ENCODE results near the gene GPN1. TPM values are rescaled to one million over a fixed set of nuclear protein-coding genes. Genes with fewer than 3 reads are reported as not detected.
"Not testable (repeated sequence)": the region's sequence is repeated elsewhere in the genome, so short reads cannot be mapped to it uniquely, and the experiment has no call there.

Gene GPN1
- polyA plus RNA-seq, 12 donors: 17.1 to 42.6 (median 34.6) TPM; not detected in 1

DNA sequence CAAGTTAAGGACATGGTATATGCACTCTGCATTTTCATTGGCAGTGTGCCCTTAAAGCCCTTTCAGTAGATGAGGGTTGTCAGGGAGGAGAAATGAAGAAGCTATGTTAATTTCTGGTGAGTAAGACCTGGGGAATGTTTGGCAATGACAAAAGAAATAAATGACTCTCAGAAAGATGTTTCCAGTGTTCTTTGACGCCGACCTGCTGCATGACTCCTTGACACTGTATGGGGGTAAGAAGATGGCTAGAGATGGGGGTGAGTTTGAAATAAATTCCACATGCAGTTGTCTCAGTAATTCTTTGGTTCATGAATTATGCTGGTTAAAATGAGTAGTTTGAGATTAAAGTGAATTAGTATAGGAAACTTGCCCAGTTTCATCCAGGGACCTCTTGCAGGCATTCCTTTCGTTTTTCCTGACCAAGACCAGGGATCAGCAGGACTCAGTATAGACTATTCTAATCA is 5.9 kb upstream of the GPN1 start:
- DNase-seq: no peak

- no peak for DNase-seq
Observed at GRCh38 chr2:27624943-27625342, 3.9 kb upstream of the GPN1 start.

GRCh38 chr2:27626323-27626722 is 2.5 kb upstream of the GPN1 start:
- DNase-seq: not testable (repeated sequence)

DNA sequence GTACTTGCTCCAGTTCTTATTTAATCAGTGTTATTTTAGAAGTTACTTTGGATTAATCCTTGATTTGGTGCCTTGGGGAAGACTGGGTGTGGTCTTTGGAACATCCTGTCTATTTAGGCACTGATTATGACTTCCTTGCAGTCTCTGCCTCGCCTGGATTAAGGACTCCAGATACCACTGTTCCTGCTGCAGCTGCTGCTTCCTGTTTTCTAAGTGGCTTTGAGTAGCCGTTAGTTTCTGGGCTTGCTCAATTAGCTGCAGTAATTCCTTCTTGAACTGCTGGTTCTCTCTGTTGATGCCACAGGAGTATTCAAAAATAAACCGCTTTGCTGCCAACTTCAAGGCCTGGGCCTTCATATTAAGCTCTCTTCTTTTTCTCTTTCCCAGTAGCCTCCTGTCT is 1.9 kb upstream of the GPN1 start:
- DNase-seq: not testable (repeated sequence)

- peak; percentile 5 for DNase-seq
Observed at GRCh38 chr2:27627963-27628766, 685 bp upstream of the GPN1 start.

DNA sequence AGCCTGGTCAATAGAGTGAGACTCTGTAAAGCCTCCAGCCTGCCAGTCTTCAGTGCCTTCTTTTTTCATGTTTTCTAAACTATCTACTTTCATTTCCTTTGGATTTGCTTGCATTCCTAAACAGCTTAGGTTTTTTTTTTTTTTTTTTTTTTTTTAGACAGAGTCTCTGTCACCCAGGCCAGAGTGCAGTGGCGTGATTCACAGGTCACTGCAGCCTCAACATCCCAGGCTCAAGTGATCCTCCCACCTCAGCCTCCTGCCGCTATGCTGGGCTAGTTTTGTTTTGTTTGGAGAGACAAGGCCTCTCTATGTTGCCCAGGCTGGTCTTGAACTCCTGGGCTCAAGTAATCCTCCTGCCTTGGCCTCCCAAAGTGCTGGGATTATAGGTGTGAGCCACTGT is 1.4 kb downstream of the GPN1 start:
- DNase-seq: not testable (repeated sequence)

DNA sequence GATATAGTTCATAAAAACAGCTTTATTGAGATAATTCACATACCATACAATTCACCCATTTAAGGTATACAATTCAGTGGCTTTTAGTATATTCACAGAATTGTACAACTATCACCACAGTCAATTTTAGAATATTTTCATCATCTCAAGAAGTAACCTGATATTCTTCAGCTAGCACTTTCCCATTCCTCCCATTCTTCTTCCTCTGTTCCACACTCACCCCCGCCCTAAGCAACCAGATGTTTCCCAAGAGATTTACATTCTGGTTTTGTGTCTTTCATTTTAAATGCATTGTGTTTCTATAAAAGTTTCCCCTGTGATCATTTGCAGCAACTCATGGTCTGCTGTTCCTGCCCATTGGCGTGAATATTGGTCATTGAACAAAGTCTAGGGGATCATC is 5.4 kb downstream of the GPN1 start:
- no peak for DNase-seq

- no peak for DNase-seq
Observed at GRCh38 chr2:27636766-27637165, 7.9 kb downstream of the GPN1 start.

- no peak for DNase-seq
Observed at GRCh38 chr2:27638037-27638637, 9.3 kb downstream of the GPN1 start.

- DNase-seq: no peak
Observed at GRCh38 chr2:27638709-27639108, 9.9 kb downstream of the GPN1 start.

DNA sequence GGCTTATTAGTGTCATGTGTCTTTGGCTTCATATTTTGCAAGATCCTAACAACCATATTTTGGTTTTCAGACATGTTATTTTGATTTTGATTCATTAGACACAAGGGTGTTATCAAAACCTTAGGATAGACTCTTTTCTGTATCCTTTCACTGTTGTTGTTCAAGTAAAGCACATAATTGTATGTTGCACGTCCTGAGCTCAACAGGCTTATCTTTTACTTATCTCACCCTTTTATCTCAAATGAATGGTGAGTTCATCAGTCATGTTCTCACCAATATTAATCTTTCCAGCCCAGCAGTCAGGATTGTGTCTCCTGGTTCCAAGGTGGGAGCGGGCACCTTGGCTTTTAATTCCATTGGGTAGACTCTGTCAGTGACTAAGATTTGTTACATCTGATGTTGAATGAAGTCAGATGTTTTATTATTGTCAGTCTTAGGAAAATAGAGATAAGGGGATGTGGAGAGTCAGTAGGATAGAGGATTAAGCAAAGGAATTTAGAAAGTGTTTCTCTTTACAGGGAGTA is 11.9 kb downstream of the GPN1 start:
- no peak for DNase-seq

DNA sequence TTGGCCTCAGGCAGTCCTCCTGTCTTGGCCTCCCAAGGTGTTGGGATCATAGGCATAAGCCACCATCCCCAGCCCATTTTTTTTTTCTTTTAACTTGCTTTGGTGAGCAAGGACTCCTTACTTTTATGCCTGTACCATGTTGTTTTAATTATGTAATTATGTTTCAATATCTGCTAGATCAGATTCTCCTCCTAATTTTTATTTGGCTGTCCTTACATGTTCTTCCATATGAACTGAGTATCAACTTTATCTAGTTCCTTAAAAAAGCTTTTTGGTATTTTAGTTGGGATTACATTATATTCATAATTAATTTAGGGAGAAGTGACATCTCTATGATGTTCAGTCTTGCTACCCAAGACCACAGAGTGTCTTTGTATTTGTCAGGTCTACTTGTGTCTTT is 16.3 kb downstream of the GPN1 start:
- no peak for DNase-seq

- DNase-seq: no peak
Observed at GRCh38 chr2:27647289-27647688, 18.4 kb downstream of the GPN1 start.

- DNase-seq: no peak
Observed at GRCh38 chr2:27647737-27648136, 18.9 kb downstream of the GPN1 start.

DNA sequence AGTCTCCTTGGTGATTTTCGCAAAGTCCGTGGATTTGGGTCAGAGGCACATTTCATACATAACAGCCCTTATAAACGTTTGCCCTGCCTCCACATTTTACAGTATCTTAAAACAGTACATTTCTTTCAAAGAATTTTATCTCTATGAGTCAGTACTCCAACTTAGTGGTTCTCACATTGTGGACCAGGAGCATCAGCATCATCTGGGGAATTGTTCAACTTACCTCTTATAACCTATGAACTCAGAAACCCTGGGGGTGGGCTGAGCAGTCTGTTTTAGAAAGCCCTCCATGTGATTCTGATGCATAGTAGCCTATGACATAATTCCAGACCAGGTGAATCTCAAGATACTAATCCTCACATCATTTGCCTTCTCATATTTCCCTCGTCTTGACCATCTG is 22.2 kb downstream of the GPN1 start:
- DNase-seq: no peak

GRCh38 chr2:27652341-27652740 is 23.5 kb downstream of the GPN1 start:
- no peak for DNase-seq

- no peak for DNase-seq
Observed at GRCh38 chr2:27652790-27653189, 23.9 kb downstream of the GPN1 start.

GRCh38 chr2:27653397-27653796 is 24.5 kb downstream of the GPN1 start:
- no peak for DNase-seq

GRCh38 chr2:27655155-27655951 is 26.5 kb downstream of the GPN1 start:
- DNase-seq: no peak

- DNase-seq: no peak
Observed at GRCh38 chr2:27661371-27661770, 32.5 kb downstream of the GPN1 start.

DNA sequence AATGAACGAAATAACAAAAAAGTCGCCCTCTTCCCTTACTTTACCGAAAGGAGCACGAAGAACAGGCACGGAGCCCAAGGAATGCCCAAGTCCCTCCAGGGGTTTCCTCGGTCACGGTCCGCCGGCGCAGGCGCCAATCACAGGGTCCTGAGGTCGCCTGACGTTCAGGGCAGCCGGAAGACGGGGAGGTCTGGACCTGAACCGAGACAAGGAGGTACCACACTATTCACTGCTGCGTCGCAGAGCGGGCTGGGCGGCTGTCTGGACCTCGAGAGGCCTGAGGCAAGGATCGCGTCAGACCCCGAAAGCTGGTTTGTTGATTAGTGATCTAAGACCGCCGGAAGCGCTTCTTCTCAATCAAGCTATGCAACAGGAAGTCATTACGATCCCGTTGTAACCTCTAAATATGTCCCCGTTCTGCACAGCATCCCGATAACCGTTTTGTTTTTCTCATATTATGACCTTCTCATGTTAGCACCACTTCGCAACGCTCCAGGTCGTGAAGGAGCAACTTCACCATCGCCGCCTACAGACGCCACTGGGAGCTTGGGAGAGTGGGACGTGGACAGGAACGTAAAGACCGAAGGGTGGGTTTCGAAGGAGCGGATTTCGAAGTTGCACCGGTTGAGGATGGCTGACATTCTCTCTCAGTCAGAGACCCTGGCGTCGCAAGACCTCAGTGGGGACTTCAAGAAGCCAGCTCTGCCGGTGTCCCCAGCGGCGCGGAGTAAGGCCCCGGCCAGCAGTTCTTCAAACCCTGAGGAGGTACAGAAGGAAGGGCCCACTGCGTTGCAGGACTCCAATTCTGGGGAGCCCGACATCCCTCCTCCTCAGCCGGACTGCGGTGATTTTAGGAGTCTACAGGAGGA is 34.7 kb downstream of the GPN1 start, which contains the start of the genes SLC4A1AP and SUPT7L:
TSS of gene SLC4A1AP (plus strand) at position 605 of the 869 bp plus-strand sequence. CDS start at position 631, 26 bp downstream.
TSS of gene SUPT7L (minus strand) at position 330 of the 869 bp plus-strand sequence. CDS start 1,422 bp downstream, outside the sequence.
- peak; percentile 90 for DNase-seq
